ENCODE measurements around the gene EEFSEC.

EEFSEC gene

GRCh38 chr3:128456776-128457715 lies 303.8 kb downstream of the EEFSEC start:
- no peak for DNase-seq

DNA sequence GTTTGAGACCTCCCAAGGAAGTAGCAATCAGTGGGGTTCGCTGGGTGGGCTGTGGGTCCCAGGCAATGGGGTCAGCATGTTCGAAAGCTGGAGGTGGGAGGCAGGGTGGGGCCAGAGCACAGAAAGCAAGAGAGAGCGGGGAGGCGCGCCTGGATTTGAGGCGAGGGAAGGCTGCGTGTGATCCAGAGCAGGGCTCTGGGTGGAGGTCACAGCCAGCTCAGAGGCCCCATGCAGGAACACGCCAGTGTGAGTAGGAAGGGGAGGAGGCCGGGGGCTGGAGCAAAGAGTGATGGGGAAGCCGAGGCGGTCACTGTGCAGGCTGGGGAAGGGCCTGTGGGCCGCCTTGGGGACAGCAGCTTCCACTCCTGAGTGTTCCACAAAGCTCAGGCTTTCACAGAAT lies 304.7 kb downstream of the EEFSEC start:
- DNase-seq = no peak
